HepG2 (cell line): ENCODE measurements around the gene RXYLT1. TPM values are rescaled to one million over a fixed set of nuclear protein-coding genes. Genes with fewer than 3 reads are reported as not detected.

Source experiments
- EHMT2 ChIP-seq: fragments of 200-600 bp; sonication (generic); IDR thresholded peaks from 2 replicates; pipeline ENCODE4 v1.7.0; 2017; ENCODE audit warnings: antibody characterized with exemption, low read depth, low read length, borderline replicate concordance
- HMGXB3 ChIP-seq: sonication (generic); formaldehyde crosslinking; IDR thresholded peaks from 2 replicates; pipeline ENCODE4 v1.4.0; 2020; ENCODE audit warnings: missing genetic modification reagents, borderline replicate concordance
- HOXD1 ChIP-seq: sonication (generic); formaldehyde crosslinking; IDR thresholded peaks from 2 replicates; pipeline ENCODE4 v1.5.0; 2020; ENCODE audit warnings: missing genetic modification reagents
- IRX3 ChIP-seq: sonication (generic); formaldehyde crosslinking; IDR thresholded peaks from 2 replicates; pipeline ENCODE4 v1.8.1; 2023; ENCODE audit warnings: mild to moderate bottlenecking, low read depth, missing genetic modification reagents, borderline replicate concordance
- KLF11 ChIP-seq: IDR thresholded peaks from 2 replicates; pipeline ENCODE4 v1.6.1; 2016; ENCODE audit warnings: missing compliant biosample characterization
- MLXIP ChIP-seq: sonication (generic); formaldehyde crosslinking; IDR thresholded peaks from 2 replicates; pipeline ENCODE4 v1.9.0; 2021; ENCODE audit warnings: missing genetic modification reagents, borderline replicate concordance
- MZF1 ChIP-seq: sonication (generic); formaldehyde crosslinking; IDR thresholded peaks from 2 replicates; pipeline ENCODE4 v1.8.1; 2023; ENCODE audit warnings: mild to moderate bottlenecking, missing genetic modification reagents, borderline replicate concordance
- NBN ChIP-seq: fragments of 450-650 bp; conservative IDR thresholded peaks from 2 replicates; pipeline ENCODE4 v1.6.1; 2017
- NCOA1 ChIP-seq: sonication (generic); formaldehyde crosslinking; IDR thresholded peaks from 2 replicates; pipeline ENCODE4 v1.9.0; 2021; ENCODE audit warnings: missing genetic modification reagents
- NFKB2 ChIP-seq: sonication (generic); formaldehyde crosslinking; IDR thresholded peaks from 2 replicates; pipeline ENCODE4 v1.4.0; 2020; ENCODE audit warnings: missing genetic modification reagents, borderline replicate concordance
- RBAK ChIP-seq: sonication (generic); formaldehyde crosslinking; IDR thresholded peaks from 2 replicates; pipeline ENCODE4 v1.5.1; 2020; ENCODE audit warnings: mild to moderate bottlenecking, missing genetic modification reagents
- TBX3 ChIP-seq: fragments of 450-650 bp; IDR thresholded peaks from 2 replicates; pipeline ENCODE4 v1.6.1; 2017; ENCODE audit warnings: antibody characterized with exemption, mild to moderate bottlenecking, inconsistent platforms, borderline replicate concordance
- ZFP90 ChIP-seq: sonication (generic); formaldehyde crosslinking; IDR thresholded peaks from 2 replicates; pipeline ENCODE4 v1.8.0; 2022; ENCODE audit warnings: missing genetic modification reagents, mild to moderate bottlenecking, inconsistent platforms, borderline replicate concordance
- ZNF253 ChIP-seq: sonication (generic); formaldehyde crosslinking; IDR thresholded peaks from 2 replicates; pipeline ENCODE4 v1.8.0; 2022; ENCODE audit warnings: mild to moderate bottlenecking, missing genetic modification reagents, borderline replicate concordance
- ZNF574 ChIP-seq: sonication (generic); formaldehyde crosslinking; IDR thresholded peaks from 2 replicates; pipeline ENCODE4 v1.4.0; 2020; ENCODE audit warnings: missing genetic modification reagents
- polyA plus RNA-seq, 8 experiments: library from polyadenylated mRNA; depleted of rRNA in 3 of 8; stranded (reverse) in 7 of 8; unstranded in 1 of 8; fragments of >200 nt; fragmentation: Illumina TruSeq in 4 of 8; extraction: Trizol in 4 of 8; gene quantifications; 2 replicates each; pipeline versions ENCODE4 v1.2.1 to v1.2.3, GENCODE V29; 2011 to 2016; ENCODE audit warnings: low read depth in 4 of 8, missing spikeins in 1 of 8, mixed read lengths in 1 of 8; ENCODE audit not compliant: insufficient read depth in 1 of 8
- total RNA-seq, 5 experiments: library from RNA; depleted of rRNA; stranded (reverse); fragments of >200 nt; fragmentation: Illumina TruSeq; extraction: Trizol; gene quantifications; 2 replicates each; pipeline ENCODE4 v1.2.3, GENCODE V29; 2016; ENCODE audit warnings: low read depth in 1 of 5

Gene RXYLT1
- total and polyA plus RNA-seq, 2 of the 13 experiments (the other 11 are each of a cell fraction or from before 2014, with no cell fraction given): 8.3 to 15.5 TPM

- TF ChIP-seq MLXIP (no peak), HOXD1 (CRISPR knock-in tag) (no peak), MZF1 (no peak), ZFP90 (CRISPR knock-in tag) (peak; percentile 30; the same call in 1 of the 2 replicates), NFKB2 (peak; percentile 40; the same call in 1 of the 2 replicates), HMGXB3 (CRISPR knock-in tag) (0 out of 2 replicates have a peak, but pooled peaks have one; percentile 1), IRX3 (CRISPR knock-in tag) (no peak), RBAK (CRISPR knock-in tag) (no peak), TBX3 (no peak), ZNF574 (CRISPR knock-in tag) (peak; percentile 56), ZNF253 (CRISPR knock-in tag) (no peak; the same call in 1 of the 2 replicates), EHMT2 (no peak), KLF11 (CRISPR knock-in tag) (no peak), NCOA1 (CRISPR knock-in tag) (0 out of 2 replicates have a peak, but pooled peaks have one; percentile 65), NBN (no peak)
These were observed at the start of gene RXYLT1 (continued) for GRCh38 chr12:63779498-63780481.
